C1 segment of cervical spinal cord (tissue), 14 donors: ENCODE measurements around the gene ILRUN.
"Not testable (repeated sequence)": the region's sequence is repeated elsewhere in the genome, so short reads cannot be mapped to it uniquely, and the experiment has no call there.

Source experiments
- DNase-seq, 14 donors: peaks; one replicate each; lab custom pipeline; 2025; lab: John Stamatoyannopoulos, UW

Gene ILRUN

GRCh38 chr6:34697904-34698559 is 1.5 kb upstream of the ILRUN start:
- no peak for DNase-seq

DNA sequence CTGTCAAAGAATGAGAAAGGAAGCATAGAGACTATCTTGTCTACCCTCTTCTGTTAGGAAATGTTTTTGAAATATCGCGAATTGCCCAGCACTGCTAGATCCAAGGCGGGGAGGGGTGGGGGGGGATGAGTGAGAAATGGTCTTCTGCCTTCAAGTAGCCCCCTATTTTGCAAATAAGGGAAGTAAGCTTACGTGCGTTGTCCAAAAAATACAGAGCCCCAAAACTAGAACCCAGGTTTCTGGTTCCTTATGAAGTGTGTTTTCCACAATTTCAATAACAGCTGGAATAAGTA is 923 bp upstream of the ILRUN start:
- no peak for DNase-seq

- DNase-seq: peak in 5 of 14 donors; percentile 51 to 86 (median 78)
Measured at GRCh38 chr6:34696189-34696738, 303 bp downstream of the ILRUN start.

DNA sequence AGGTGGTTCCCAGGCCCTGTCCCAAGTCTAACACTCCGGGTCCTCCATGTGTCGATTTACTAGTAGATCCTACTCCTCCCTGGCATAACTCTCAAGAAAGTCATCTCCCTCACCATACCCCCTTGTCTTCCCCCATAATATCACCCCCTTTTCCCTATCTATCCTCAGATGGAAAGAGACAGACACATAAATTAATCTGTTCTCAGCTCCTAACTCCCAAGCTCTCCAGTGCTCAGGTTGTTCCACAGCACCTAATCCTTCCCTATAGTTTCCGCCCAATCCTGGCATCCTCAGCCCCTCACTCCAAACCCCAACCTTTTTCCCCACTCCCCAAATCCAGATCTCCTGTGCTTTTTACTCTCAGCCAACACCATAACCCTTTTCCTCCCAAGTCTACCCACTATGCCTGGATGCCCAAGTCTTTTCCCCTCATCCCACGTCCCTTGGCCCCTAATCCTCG is 808 bp downstream of the ILRUN start:
- peak in 2 of 14 donors; percentile 0 to 31 for DNase-seq

GRCh38 chr6:34692280-34692679 is 4.3 kb downstream of the ILRUN start:
- no peak for DNase-seq

- no peak for DNase-seq
Measured at GRCh38 chr6:34689742-34690141, 6.8 kb downstream of the ILRUN start.

DNA sequence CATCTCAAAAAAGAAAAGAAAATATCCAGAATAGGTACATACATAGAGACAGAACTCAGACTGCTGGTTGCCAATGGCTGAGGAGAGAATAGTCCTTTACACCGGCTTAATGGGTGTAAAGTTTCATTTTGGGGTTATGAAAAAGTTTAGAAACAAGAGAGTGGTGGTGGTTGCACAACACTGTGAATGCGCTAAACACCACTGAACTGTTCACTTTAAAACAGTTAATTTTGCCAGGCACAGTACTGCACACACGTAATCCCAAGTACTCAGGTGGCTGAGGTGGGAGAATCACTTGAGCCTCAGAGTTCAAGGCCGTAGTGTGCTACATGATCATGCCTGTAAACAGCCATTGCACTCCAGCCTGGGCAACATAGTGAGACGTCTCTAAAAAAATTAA is 7.6 kb downstream of the ILRUN start:
- DNase-seq: no peak

GRCh38 chr6:34684919-34685318 is 11.6 kb downstream of the ILRUN start:
- no peak for DNase-seq

GRCh38 chr6:34684364-34684763 is 12.2 kb downstream of the ILRUN start:
- DNase-seq: no peak

DNA sequence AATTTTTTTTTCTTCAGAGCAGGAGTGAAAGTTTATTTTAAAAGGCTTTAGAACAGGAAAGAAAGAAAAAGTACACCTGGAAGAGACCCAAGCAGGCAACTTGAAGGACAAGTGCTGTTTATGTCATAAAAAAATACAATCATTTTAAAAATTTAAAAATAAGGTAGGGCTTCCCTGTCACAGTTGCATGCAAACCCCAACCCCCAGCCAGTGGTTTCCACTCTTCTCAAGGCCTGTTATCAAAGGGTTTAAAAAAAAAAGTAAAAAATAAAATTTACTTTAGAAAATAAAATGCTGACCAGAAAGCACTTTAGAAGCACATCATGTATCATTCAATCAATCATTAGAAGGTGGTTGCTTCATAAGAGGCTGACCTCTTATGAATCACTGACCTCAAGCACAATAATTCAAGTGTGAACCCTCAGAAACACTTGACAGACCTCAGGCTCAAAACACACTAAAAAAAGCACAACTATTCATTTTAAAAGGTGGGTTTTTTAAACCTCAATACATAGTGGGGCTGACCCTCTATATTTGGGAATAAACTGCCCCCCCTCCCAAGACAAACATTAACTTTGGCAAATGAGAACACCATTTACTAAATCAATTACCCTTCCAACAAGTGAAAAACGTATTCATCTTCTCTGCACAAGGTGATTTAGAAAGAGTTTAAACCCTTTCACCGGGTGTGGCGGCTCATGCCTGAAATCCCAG is 15.6 kb downstream of the ILRUN start:
- no peak for DNase-seq

GRCh38 chr6:34680313-34680712 is 16.3 kb downstream of the ILRUN start:
- DNase-seq: not testable (repeated sequence)

- no peak for DNase-seq
Measured at GRCh38 chr6:34679552-34680253, 16.9 kb downstream of the ILRUN start.

GRCh38 chr6:34676140-34676539 is 20.4 kb downstream of the ILRUN start:
- no peak for DNase-seq

- not testable (repeated sequence) for DNase-seq
Measured at GRCh38 chr6:34674930-34675329, 21.6 kb downstream of the ILRUN start.

DNA sequence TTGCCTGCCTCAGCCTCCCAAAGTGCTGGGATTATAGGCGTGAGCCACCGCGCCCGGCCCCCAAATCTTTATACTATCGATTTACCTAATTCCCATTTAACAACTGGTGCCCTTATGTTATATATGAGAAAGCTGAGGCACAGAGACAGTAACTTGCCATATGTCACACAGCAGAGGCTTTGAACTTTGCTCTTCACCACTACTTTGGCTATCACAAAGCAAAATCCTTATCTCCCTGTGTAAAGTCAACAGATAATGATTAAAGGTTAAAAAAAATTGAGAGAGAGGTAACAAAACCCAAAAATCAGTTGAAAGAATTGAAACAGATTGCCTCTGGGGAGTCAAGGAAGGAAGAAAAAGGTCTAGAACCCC is 22.3 kb downstream of the ILRUN start:
- no peak for DNase-seq

DNA sequence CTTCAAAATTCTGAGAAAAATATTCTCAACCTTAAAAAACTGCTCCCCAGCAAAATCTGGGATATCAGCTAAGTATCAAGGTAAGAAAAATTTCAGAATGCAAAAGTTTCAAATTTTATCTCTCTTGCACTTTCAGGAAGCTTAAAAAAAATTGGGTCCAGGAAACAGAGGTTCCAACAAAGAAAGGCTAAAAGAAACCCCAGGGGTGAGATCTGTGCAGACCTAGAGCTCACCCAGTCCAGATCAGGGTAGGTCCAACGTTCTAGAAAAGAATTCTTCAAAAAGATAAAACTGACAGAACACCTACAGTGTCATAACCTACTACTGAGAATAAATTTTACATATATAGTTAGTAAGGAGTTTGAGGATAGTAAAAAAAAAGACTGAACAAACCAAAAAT is 23.5 kb downstream of the ILRUN start:
- no peak for DNase-seq

- DNase-seq: no peak
Measured at GRCh38 chr6:34672657-34673043, 23.9 kb downstream of the ILRUN start.

GRCh38 chr6:34671801-34672656 is 24.5 kb downstream of the ILRUN start:
- DNase-seq: no peak

GRCh38 chr6:34671367-34671766 is 25.2 kb downstream of the ILRUN start:
- no peak for DNase-seq

GRCh38 chr6:34668799-34669198 is 27.8 kb downstream of the ILRUN start:
- not testable (repeated sequence) for DNase-seq

- no peak for DNase-seq
Measured at GRCh38 chr6:34667481-34668238, 28.9 kb downstream of the ILRUN start.
